Suprapubic skin (tissue), 4 donors: ENCODE results near the gene LZTFL1. TPM values are rescaled to one million over a fixed set of nuclear protein-coding genes. Genes with fewer than 3 reads are reported as not detected.

ENCODE experiments used
- DNase-seq, 2 donors: peaks; one replicate each; pipeline ENCODE4 v3.0.0-alpha.2; 2019; ENCODE audit warnings: low spot score in 2 of 2
- H3K27ac ChIP-seq: fragments of 200-600 bp; sonication (generic); one replicate; pipeline ENCODE4 v1.5.1; 2019
- H3K27me3 ChIP-seq: fragments of 200-600 bp; sonication (generic); one replicate; pipeline ENCODE4 v1.5.1; 2019
- H3K36me3 ChIP-seq: fragments of 200-600 bp; sonication (generic); one replicate; pipeline ENCODE4 v1.5.1; 2019
- H3K4me1 ChIP-seq: fragments of 200-600 bp; sonication (generic); one replicate; pipeline ENCODE4 v1.5.1; 2019
- H3K4me3 ChIP-seq: fragments of 200-600 bp; sonication (generic); one replicate; pipeline ENCODE4 v1.5.1; 2019; ENCODE audit warnings: mild to moderate bottlenecking
- H3K9me3 ChIP-seq: fragments of 200-600 bp; sonication (generic); one replicate; pipeline ENCODE4 v1.5.1; 2019
- EP300 ChIP-seq: sonication (generic); formaldehyde crosslinking; IDR thresholded peaks from one replicate; pipeline ENCODE4 v1.6.1; 2017; ENCODE audit warnings: antibody characterized with exemption
- POLR2A ChIP-seq, 2 donors: fragments of 450-650 bp; IDR thresholded peaks; one replicate each; pipeline ENCODE4 v1.6.1; 2017; ENCODE audit warnings: antibody characterized with exemption in 2 of 2, mild to moderate bottlenecking in 2 of 2, moderate library complexity in 2 of 2
- POLR2AphosphoS5 ChIP-seq, 3 donors: sonication (generic); formaldehyde crosslinking; IDR thresholded peaks; one replicate each; pipeline ENCODE4 v1.6.1; 2017; ENCODE audit warnings: antibody characterized with exemption in 3 of 3
- WGBS: methylation state at CpG from one replicate; pipeline ENCODE4 v1.1.5; 2018; 5-methylcytosine and 5-hydroxymethylcytosine counted together
- total RNA-seq, 4 donors: library from RNA; depleted of rRNA; stranded (reverse); fragments of >200 nt; gene quantifications; one replicate each; pipeline ENCODE4 v1.1.0, GENCODE V29; 2016
- TF ChIP-seq, protein P1 (sequence below), 2 donors: fragments of 200-600 bp in 1 of 2; fragments of 450-650 bp in 1 of 2; sonication (generic) in 1 of 2; IDR thresholded peaks; one replicate each; pipeline ENCODE4 v1.5.1; 2016 to 2019; ENCODE audit warnings: antibody characterized with exemption in 2 of 2, mild to moderate bottlenecking in 1 of 2, moderate library complexity in 1 of 2

Gene LZTFL1
- total RNA-seq, 4 donors from 2014 or later, result 17.0 to 24.6 (median 20.1) TPM

DNA sequence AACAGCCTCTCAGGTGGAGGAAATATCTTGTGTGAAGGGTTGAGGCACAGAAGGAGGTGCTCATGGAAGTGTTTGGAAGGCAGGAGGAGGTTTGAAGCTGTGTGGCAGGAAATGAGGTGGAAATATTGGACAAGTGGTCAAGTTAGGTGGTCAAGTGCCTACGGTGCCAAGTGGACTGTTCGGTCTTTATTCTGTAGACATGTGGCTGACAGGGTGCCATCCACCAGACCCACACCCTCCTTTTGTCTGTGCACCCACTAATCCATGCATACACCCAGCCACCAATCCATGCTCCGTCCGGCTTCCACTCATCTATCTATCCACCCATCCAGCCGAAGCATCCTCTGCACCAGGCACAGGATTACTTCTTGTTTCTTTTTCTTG, 47.8 kb downstream of the LZTFL1 start:
- Histone ChIP-seq H3K27ac (no peak overlapping the region), H3K36me3 (no peaks in the 10 kb centered on the region), H3K27me3 (peaks cover 40% of the 10 kb centered on the region), H3K4me3 (no peak overlapping the region), H3K4me1 (peaks cover 16% of the 10 kb centered on the region), H3K9me3 (no peaks in the 10 kb centered on the region)
- WGBS, result 95% methylated on average over 5 of the region's 5 CpGs
- TF ChIP-seq POLR2A (IDR thresholded peaks at IDR 0.05) (no peak), EP300 (no peak), POLR2AphosphoS5 (IDR thresholded peaks at IDR 0.05) (no peak)
- TF ChIP-seq, protein P1, sequence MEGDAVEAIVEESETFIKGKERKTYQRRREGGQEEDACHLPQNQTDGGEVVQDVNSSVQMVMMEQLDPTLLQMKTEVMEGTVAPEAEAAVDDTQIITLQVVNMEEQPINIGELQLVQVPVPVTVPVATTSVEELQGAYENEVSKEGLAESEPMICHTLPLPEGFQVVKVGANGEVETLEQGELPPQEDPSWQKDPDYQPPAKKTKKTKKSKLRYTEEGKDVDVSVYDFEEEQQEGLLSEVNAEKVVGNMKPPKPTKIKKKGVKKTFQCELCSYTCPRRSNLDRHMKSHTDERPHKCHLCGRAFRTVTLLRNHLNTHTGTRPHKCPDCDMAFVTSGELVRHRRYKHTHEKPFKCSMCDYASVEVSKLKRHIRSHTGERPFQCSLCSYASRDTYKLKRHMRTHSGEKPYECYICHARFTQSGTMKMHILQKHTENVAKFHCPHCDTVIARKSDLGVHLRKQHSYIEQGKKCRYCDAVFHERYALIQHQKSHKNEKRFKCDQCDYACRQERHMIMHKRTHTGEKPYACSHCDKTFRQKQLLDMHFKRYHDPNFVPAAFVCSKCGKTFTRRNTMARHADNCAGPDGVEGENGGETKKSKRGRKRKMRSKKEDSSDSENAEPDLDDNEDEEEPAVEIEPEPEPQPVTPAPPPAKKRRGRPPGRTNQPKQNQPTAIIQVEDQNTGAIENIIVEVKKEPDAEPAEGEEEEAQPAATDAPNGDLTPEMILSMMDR (IDR thresholded peaks at IDR 0.05), result no peak
- no peak for DNase-seq

DNA sequence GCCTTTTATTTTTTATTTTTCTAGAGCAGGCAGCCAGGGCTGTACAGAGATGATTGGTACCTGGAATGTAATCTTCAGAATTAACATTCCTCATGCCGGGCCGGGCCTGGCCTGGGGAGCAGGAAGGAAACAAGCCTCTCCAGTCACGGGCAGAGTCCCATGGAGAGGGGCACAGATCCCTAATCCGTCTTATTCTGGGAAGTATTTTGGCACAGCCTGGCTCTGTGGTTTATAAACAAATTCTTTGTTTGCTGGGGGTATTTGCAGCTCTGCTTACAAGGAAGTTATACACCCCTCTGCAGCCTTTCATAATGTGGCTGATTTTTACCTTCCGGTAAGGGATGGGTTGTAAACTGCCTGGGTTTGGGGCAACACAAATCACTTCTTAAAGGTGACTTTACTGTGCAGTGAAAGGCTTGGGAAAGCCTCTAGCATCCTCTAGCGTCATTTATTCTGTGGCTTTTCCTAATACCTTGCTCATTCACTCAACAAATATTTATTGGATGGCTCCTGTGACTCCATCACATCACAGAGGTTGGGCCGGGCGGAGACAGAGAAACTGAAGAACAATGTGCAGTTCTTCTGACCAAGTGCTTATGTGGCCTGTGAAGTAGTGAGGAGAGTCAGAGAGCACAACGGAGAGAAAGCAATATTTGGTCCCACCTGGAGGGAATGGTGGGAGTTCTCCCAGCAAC, 48.3 kb downstream of the LZTFL1 start:
- 57% methylated on average over 9 of the region's 9 CpGs for WGBS
- Histone ChIP-seq H3K27ac (no peak overlapping the region), H3K27me3 (peaks cover 36% of the 10 kb centered on the region), H3K36me3 (no peaks in the 10 kb centered on the region), H3K4me3 (no peak overlapping the region), H3K4me1 (peaks cover 16% of the 10 kb centered on the region), H3K9me3 (no peaks in the 10 kb centered on the region)
- TF ChIP-seq POLR2A (IDR thresholded peaks at IDR 0.05) (no peak), POLR2AphosphoS5 (IDR thresholded peaks at IDR 0.05) (no peak), EP300 (no peak)
- TF ChIP-seq, protein P1 (IDR thresholded peaks at IDR 0.05), result no peak
- no peak for DNase-seq

DNA sequence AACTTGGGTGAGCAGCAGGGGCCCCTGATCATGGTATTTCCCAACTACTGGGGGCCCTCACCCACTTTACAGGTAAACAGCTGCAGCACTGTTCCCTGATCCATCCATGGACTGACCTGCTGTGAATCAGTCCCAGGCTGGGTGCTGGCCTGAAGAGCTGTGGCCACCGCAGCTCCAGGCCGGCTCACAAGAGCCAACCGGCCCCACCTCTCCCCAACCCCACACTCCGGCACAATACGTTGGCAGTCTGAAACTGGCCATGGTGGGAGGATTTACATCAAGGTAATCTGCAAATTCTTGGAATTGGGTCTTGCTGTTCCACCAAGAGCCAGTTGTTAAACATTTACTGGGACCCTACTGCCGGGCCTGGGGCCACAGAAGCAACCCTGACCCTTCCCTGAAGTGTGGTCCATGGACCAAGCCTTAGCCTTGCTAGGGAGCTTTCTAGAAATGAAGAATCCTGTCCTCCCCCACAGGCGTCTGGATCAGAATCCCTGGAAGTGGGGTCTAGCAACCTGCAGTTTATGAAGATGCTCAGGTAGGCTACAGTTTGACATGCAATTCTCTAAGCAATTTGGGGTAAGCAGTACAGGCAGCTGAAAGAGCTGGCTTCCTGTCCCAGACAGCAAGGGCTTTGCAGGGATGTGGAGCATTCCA, 49.3 kb downstream of the LZTFL1 start:
- peaks cover 16% of the 10 kb centered on the region for H3K4me1 ChIP-seq
- no peak overlapping the region for H3K4me3 ChIP-seq
- H3K9me3 ChIP-seq, result no peaks in the 10 kb centered on the region
- 91% methylated on average over 4 of the region's 7 CpGs for WGBS
- TF ChIP-seq, protein P1 (IDR thresholded peaks at IDR 0.05), result no peak
- TF ChIP-seq POLR2A (IDR thresholded peaks at IDR 0.05) (no peak), POLR2AphosphoS5 (IDR thresholded peaks at IDR 0.05) (no peak), EP300 (no peak)
- H3K27ac ChIP-seq, result no peak overlapping the region
- no peaks in the 10 kb centered on the region for H3K36me3 ChIP-seq
- H3K27me3 ChIP-seq, result peaks cover 30% of the 10 kb centered on the region
- no peak for DNase-seq

DNA sequence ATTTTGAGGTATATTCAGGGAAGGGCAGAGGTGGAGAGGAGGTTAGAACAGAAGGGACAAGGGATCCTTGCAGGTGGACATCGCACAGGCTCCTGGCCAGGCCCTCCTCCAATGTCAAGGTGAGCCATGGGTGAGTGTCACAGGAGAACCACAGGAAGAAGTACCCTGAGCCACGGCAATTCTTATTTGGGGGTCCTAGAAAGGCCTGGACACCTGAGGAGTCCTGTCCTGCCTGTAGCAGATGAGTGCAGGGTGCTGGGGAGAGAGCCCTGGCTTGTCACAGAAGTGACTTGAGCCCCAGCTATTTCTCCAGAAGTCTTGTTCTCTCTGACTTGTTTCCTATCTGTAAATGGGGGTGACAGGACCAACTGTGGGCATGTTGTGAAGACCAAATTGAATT, 49.9 kb downstream of the LZTFL1 start:
- Histone ChIP-seq H3K27me3 (peaks cover 25% of the 10 kb centered on the region), H3K36me3 (no peaks in the 10 kb centered on the region), H3K4me3 (no peak overlapping the region), H3K27ac (no peak overlapping the region), H3K4me1 (peaks cover 16% of the 10 kb centered on the region), H3K9me3 (no peaks in the 10 kb centered on the region)
- DNase-seq, result no peak
- WGBS, result 89% methylated on average over 2 of the region's 2 CpGs
- TF ChIP-seq, protein P1 (IDR thresholded peaks at IDR 0.05), result no peak
- TF ChIP-seq EP300 (no peak), POLR2AphosphoS5 (IDR thresholded peaks at IDR 0.05) (no peak), POLR2A (IDR thresholded peaks at IDR 0.05) (no peak)

DNA sequence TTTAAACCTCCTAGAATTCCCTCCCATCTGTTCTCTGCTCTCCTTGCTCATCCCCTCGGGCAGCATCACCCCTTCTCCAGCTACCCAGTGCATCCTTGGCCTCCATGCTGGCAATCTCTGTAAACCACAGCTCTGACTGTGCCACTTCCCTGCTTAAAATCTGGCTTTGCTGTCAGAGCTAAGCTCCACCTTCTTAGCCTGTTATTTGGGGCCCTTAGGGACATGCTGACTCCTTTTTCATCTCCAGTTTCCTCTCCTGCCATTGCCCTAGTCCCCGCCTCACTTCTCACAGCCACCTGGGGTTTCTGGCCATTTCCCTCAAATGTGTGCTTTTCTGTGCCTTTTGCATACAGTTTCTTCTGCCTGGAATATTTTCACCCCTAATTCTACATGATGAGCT, 51.3 kb downstream of the LZTFL1 start:
- no peak overlapping the region for H3K27ac ChIP-seq
- no peaks in the 10 kb centered on the region for H3K36me3 ChIP-seq
- peaks cover 13% of the 10 kb centered on the region for H3K27me3 ChIP-seq
- WGBS, result 78% methylated on average over 2 of the region's 2 CpGs
- H3K9me3 ChIP-seq, result no peaks in the 10 kb centered on the region
- DNase-seq, result no peak
- TF ChIP-seq POLR2AphosphoS5 (IDR thresholded peaks at IDR 0.05) (no peak), EP300 (no peak), POLR2A (IDR thresholded peaks at IDR 0.05) (no peak)
- TF ChIP-seq, protein P1 (IDR thresholded peaks at IDR 0.05), result no peak
- no peak overlapping the region for H3K4me3 ChIP-seq
- peaks cover 2% of the 10 kb centered on the region for H3K4me1 ChIP-seq
